Posterior cingulate gyrus (tissue), 11 donors: ENCODE measurements around the gene MAP2K5.
A peak's percentile ranks its signal among the peaks of the same experiment; 100 is the strongest.

ENCODE experiments used
- DNase-seq, 10 donors: peaks; one replicate each; pipeline versions ENCODE4 v3.0.0 to v3.0.0-alpha.2; 2020 to 2021; ENCODE audit warnings: mixed read lengths in 3 of 10
- intact Hi-C: fragments of 100-400 bp; cut with DNase I; formaldehyde crosslinking; loops from one replicate; pipeline ENCODE4 v1.15.1; 2023

MAP2K5 gene

GRCh38 chr15:67542420-67543347 lies at the start of gene MAP2K5:
Gene MAP2K5, plus strand, starts transcription at chr15:67542703. Its CDS starts 633 bp downstream, at chr15:67543336.
- peak; percentile 82 to 98 (median 90) for DNase-seq

GRCh38 chr15:67495585-67495984 lies 46.9 kb upstream of the MAP2K5 start:
- no peak for DNase-seq
- intact Hi-C loops, result no loop called here

More at GRCh38 chr15:67542420-67543347, at the start of gene MAP2K5:
- intact Hi-C loops, result loop anchor here (1.0 to 2.0 kb wide), 2 partner anchors 20 to 298 kb away; partner anchors contain the start of gene RNU6-1

DNA sequence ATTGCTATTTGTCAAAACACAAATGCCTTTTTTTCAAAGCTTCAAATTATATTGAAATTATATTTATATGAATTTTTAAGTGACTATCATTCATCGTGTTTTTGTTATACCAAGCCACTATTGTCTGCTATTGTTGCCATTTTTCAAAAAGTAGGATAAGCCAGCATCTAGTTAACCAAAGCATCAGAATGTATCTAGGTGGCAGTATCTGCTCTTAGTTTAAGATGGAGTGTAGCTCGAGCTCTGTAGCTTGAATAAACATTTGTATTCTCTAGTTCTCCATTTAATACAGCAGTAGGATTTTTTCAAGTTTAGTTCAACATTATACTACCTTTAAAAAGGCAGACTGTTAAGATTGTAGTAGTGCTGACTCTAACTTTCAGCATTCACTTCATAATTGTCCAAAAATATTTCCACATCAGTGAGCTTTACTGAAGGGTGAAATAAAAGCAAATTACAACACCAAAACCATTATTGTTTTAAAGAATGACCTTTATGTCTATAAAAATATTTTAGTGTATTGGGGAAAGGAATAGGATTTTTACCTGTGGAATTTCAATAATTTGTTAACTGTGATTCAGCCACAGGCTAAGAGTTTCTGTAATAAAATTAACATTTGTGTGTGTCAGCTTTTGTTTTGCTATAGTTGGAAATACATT lies 41.2 kb upstream of the MAP2K5 start:
- DNase-seq, result no peak
- intact Hi-C loops, result loop anchor here (2.0 kb wide), 1 partner anchor 335 kb away; no protein-coding TSS in a partner anchor

DNA sequence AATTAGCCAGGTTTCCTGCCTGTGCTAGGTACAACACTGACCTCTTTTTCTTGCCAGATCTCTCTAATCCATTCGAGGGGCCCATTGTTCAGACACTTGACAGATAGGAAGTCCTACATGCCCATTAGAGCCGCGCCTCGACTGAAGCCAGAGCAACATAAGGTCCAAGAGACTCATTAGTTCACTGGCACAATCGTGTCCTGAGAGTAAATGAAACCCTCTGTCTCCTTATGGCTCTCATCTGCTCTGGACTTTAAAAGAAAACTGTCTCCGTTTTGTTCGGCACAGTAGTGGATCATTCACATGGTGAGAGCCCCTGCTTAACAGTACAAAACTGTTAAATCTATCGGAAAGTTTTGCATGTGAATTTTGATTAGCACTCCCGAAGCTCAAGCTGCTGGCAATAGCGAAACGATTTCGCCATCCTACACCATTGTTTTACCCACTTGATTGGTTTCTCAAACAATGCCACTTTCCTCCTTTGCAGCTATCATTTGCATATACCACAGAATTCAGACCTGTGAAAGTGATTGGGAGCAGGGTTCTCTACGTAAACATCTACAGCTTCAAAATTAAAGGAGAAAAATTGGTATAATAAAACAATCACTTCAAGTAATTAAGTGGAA lies 40.6 kb upstream of the MAP2K5 start:
- intact Hi-C loops, result loop anchor here (2.0 kb wide), 1 partner anchor 335 kb away; no protein-coding TSS in a partner anchor
- no peak for DNase-seq

- DNase-seq, result no peak
- intact Hi-C loops, result no loop called here
Measured at GRCh38 chr15:67504056-67504455, 38.4 kb upstream of the MAP2K5 start.

DNA sequence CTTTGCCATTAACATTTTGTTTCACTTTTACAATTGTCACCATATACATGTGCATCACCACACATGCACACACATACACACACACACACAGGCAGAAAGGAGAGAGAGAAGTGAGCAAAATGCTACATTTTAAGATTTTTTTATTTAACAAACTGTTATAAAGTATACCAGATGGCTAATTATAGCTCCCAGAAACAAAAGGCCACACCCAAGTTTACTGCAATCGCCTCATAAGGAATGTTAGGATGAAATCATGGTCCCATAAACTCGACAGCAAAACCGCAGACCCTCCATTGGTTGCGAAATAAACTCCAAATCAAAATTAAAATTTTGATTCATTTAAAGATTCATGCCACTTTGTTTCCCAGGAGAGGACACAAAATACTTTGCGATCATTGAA lies 37.7 kb upstream of the MAP2K5 start:
- no peak for DNase-seq
- intact Hi-C loops, result no loop called here

DNA sequence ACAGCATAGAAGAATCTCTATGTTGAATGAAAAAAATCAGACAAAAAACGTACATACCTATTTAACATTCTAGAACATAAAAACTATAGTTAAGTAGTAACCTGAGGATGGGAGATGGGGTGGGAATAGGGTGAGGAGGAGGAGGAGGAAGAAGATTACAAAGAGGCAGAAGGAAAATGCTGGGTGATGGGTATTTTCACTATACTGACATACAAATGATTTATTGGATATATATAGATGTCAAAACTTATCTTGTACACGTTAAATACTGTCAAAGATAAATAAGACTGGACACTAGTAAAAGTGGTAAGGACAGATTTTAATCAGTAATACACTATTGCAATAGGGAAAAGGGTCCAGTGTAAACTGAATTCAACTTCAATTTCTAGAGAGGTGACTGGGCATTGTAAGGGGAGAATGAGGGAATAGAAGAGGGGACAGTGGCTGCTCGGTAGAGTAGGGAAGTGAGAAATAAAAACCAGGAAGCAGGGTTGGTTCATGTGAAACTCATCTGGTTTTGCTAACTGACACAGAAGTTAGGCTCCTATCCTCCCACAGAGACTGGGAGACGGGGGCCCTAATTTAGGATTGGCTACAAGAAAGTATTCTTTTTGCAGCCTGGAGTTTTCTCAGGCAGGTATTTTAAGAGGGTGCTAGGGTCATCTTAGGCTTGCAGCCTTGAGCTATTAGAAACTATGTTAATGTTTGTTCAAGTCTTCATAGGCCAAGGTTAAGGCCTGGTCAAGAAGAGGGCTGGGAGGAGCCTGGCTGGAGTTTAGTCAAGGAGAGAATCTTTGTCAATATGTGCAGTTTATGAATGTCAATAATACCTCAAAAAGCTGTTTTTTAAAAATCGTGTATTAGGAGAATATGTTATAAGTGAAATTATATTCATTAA lies 36.6 kb upstream of the MAP2K5 start:
- intact Hi-C loops, result no loop called here

GRCh38 chr15:67506775-67507747 lies 35.4 kb upstream of the MAP2K5 start:
- no peak for DNase-seq
- intact Hi-C loops, result no loop called here

More for the DNA sequence above, 36.6 kb upstream of the MAP2K5 start:
- DNase-seq, result no peak

- intact Hi-C loops, result no loop called here
- DNase-seq, result no peak
Measured at GRCh38 chr15:67508407-67508806, 34.1 kb upstream of the MAP2K5 start.

DNA sequence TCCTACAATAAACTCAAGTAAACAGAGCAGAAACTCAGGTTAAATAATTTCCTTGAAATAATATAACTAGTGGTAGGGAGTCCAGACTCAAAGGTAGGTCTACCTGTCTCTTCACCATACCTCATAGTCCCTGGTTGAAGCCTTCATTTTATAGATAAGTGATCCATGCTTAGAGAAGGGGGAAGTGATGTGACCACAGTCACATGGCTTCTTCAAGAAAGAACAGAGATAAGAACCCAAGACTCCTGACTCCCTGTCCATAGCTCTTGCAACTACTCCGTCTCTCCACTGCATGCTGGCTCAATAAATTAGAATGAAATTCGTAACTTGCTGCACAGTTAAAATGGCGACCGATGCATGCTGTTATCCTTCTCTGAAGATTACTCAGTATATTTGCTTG lies 32.6 kb upstream of the MAP2K5 start:
- DNase-seq, result no peak
- intact Hi-C loops, result no loop called here

- intact Hi-C loops, result no loop called here
- DNase-seq, result no peak
Measured at GRCh38 chr15:67510597-67511190, 31.8 kb upstream of the MAP2K5 start.

- intact Hi-C loops, result no loop called here
Measured at GRCh38 chr15:67511606-67512005, 30.9 kb upstream of the MAP2K5 start.

GRCh38 chr15:67512140-67512539 lies 30.4 kb upstream of the MAP2K5 start:
- DNase-seq, result no peak
- intact Hi-C loops, result no loop called here

More at GRCh38 chr15:67511606-67512005, 30.9 kb upstream of the MAP2K5 start:
- no peak for DNase-seq

GRCh38 chr15:67512933-67513714 lies 29.4 kb upstream of the MAP2K5 start:
- intact Hi-C loops, result no loop called here
- no peak for DNase-seq

DNA sequence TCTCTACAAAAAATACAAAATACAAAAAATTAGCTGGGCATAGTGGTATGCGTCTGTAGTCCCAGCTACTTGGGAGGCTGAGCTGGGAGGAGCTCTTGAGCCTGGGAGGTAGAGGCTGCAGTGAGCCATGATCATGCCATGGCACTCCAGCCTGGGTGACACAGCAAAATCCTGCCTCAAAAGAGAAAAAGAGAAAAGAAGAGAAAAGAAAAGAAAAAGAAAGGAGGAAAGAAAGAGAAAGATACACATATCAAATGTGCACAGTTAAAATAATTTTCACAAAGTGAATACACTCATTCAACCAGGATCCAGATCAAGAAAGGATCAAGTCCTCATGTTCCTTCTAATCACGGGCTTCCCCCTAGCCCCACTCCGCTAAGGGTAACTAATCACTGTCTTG lies 27.4 kb upstream of the MAP2K5 start:
- no peak for DNase-seq
- intact Hi-C loops, result no loop called here

DNA sequence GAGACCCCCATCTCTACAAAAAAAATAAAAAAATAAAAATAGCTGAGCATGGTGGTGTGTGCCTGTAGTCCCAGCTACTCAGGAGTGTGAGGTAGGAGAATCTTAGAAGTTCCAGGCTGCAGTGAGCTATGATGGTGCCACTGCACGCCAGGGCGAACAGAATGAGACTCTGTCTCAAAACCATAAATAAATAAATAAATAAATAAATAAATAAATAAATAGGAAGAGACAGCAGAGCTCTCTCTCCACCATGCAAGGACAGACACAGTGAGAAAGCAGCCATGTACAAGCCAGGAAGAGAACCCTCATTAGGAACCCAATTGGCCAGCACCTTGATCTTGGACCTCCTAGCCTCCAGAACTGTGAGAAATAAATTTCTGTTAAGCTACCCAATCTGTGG lies 26.9 kb upstream of the MAP2K5 start:
- intact Hi-C loops, result no loop called here
- DNase-seq, result no peak

- intact Hi-C loops, result loop anchor here (1.0 to 5.0 kb wide), 2 partner anchors 320 to 532 kb away; partner anchors contain the start of genes PIAS1 and RNU6-1
- DNase-seq, result no peak
Measured at GRCh38 chr15:67520321-67521028, 22.0 kb upstream of the MAP2K5 start.
